HEK293T (cell line): ENCODE results near the gene TAT.

Source experiments
- CTBP1 ChIP-seq: fragments of 450-650 bp; IDR thresholded peaks from 2 replicates; pipeline ENCODE4 v1.6.1; 2016; ENCODE audit warnings: borderline replicate concordance
- ELF4 ChIP-seq: fragments of 450-650 bp; IDR thresholded peaks from 2 replicates; pipeline ENCODE4 v1.6.1; 2017; ENCODE audit warnings: antibody characterized with exemption
- FOXA1 ChIP-seq: fragments of 450-650 bp; IDR thresholded peaks from 2 replicates; pipeline ENCODE4 v1.6.1; 2016; ENCODE audit warnings: mild to moderate bottlenecking
- HDGF ChIP-seq: fragments of 450-650 bp; IDR thresholded peaks from 2 replicates; pipeline ENCODE4 v1.6.1; 2017; ENCODE audit warnings: antibody characterized with exemption, borderline replicate concordance
- LEF1 ChIP-seq: fragments of 450-650 bp; IDR thresholded peaks from 2 replicates; pipeline ENCODE4 v1.6.1; 2017; ENCODE audit warnings: mild to moderate bottlenecking, borderline replicate concordance
- NFRKB ChIP-seq: fragments of 450-650 bp; IDR thresholded peaks from 2 replicates; pipeline ENCODE4 v1.6.1; 2016; ENCODE audit warnings: mild to moderate bottlenecking, moderate library complexity

- TF ChIP-seq NFRKB (no peak), CTBP1 (no peak), LEF1 (no peak), FOXA1 (no peak), ELF4 (no peak), HDGF (no peak)
Observed at GRCh38 chr16:71557299-71557698, 19.6 kb downstream of the TAT start.
